ENCODE data around the gene ENAH.
"Not testable (repeated sequence)": the region's sequence is repeated elsewhere in the genome, so short reads cannot be mapped to it uniquely, and the experiment has no call there.

ENAH gene

DNA sequence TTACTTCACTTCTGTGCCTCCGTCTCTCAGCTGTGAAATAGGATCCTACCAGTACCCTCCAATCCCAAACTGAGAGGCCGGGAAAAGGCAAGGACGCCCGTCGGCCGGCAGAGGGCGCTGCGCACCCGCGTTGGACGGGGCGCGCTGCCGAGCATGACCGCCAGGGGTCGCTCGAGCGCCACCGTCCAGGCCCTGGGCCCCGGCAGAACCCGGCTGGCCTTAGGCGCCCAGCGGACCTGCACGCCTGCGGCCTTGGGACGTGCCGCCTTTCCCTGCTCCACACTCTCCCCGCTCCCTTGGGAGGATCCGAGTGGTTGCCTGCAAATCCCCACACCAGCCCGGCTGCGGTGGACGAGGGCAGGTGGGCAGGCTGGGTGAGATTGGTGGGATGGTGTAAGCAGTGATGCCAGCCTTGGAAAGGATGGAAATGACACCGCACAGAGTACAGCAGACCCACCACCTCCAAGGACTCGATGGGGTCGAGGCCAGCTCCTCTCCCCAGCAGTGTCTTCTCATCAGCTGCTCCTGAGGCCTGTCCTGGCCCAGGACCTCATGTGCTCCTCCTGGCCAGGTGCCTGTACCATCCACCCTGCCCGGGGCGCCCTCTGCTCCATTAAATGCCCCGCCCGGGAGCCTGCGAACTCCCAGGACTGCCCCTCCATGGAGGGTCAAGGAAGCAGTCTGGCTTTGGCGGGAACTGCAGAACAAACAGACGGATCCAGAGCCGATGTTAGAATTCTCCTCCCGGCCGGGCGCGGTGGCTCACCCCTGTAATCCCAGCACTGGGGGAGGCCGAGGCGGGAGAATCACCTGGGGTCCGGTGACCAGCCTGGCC is 177.7 kb downstream of the ENAH start:
- DNase-seq: peak in 46 of 56 donors; percentile 18 to 87 (median 62)

DNA sequence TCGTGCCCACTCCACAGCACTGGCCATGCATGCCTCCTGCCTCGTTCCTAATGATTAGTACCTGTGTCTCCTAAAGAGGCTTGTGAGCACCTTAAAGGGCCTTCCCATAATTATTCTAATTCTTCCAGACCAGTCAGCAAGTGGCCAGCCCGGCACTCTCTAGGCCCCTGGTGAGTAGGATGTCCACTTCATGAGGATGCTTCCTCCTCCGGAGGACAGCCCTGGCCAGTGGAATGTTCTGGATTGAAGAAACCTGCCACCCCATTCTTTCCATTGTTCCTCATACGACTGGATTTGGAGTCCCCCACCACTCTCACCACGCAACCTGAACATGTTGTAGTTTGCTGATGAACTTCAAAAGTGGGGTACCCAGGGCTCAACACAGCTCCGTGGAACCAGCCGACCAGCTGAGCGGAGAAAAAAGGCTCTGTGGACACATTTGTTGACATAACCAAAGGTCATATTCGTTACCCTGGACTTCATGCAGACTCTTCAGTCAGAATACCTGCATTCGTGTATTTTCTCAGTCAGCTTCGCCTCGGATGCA is 178.4 kb downstream of the ENAH start:
- no peak for DNase-seq

- not testable (repeated sequence) for DNase-seq
These were observed 179.1 kb downstream of the ENAH start for GRCh38 chr1:225473676-225474438.

DNA sequence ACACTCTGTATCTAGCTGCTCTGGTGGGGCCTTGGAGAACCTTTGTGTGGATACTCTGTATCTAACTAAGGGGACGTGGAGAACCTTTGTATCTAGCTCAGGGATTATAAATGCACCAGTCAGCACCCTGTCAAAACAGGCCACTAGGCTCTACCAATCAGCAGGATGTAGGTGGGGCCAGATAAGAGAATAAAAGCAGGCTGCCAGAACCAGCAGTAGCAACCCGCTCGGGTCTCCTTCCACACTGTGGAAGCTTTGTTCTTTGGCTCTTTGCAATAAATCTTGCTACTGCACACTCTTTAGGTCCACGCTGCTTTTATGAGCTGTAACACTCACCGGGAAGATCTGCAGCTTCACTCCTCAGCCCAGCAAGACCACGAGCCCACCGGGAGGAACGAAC is 179.7 kb downstream of the ENAH start:
- DNase-seq: peak in 12 of 56 donors; percentile 11 to 65 (median 24)

- DNase-seq: no peak
These were observed 181.2 kb downstream of the ENAH start for GRCh38 chr1:225471453-225472301.

GRCh38 chr1:225471109-225471452 is 181.8 kb downstream of the ENAH start:
- no peak for DNase-seq

DNA sequence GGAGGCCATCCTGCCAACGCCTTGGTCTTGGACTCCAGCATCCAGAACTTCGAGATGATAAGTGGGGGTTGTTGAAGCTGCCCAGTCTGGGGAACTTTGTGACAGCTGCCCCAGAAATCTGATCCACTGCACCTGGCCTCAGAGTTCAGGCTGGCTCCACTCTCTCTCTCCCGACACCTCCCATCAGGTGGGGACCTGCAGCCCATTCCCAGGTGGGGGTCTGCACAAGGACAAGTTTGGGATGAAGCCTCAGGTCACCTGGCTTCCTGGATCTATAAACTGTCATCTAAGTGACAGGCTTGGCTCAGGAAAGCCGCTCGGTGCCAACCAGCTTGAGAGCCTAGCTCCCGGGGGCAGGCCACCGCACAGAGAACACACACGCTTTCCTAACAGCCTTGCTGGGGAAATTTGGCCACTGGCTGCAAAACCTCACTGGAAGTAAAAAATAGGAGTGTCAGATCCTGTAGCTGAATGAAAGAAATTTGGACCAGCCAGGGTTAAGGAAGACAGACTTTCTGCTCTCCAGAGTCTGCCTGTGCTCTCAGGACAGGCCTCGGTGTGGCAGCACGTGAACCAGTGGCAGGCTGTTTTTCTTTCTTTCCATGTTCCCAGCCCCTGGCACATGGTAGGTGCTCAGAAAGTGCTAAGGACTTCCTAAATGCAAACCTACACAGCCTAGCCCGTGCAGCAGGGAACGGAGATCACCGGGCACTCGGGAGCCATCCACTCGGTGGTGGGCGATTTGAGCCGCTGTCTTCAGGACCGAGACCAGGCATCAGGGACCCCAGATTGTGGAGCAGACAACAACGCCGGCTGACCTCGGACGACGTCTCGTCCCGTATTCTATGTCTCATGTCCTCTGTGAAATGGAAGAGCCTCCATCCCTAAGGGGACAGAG is 182.5 kb downstream of the ENAH start:
- no peak for DNase-seq

GRCh38 chr1:225469051-225469450 is 183.9 kb downstream of the ENAH start:
- DNase-seq: no peak

GRCh38 chr1:225468270-225469020 is 184.5 kb downstream of the ENAH start:
- DNase-seq: no peak

DNA sequence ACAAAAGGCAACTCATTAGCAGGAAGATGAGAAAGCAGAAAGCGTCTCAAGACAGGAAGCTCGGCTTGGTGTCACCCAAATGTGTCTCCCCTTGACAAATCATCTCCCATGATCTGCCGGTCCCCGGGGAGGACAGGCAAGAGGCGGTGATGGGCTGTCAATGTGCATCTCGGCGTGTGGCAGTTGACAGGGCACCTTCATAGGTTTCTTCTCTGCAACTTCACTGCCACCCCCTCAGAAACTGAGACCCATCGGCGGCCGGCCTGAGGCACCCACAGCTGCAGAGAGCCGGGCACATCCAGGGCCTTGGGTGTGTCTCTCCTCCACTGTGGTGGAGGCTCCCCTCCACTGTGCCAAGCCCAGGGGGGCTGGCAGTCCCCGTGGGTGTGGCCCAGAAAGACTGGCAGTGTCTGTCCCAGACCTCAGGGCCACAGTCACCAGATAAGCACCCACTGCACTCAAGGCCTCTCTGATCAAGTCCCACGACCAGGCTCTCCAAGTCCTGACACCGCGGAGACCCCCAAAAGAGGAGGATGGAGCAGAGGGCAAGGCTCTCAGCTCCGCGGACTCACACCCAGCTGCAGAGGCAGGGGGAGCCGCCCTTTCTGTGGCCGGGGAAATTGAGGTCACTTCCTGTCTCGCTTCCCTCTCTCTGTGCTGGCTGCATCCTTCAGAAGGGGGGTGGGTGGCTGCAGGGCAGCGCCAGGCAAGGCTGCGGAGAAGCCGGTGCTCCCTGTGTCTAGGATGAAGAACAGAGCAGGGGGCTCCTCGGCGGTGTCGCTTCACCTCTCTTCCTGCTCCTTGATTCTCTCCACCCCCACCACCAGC is 185.5 kb downstream of the ENAH start:
- peak in 19 of 56 donors; percentile 9 to 48 (median 19) for DNase-seq

DNA sequence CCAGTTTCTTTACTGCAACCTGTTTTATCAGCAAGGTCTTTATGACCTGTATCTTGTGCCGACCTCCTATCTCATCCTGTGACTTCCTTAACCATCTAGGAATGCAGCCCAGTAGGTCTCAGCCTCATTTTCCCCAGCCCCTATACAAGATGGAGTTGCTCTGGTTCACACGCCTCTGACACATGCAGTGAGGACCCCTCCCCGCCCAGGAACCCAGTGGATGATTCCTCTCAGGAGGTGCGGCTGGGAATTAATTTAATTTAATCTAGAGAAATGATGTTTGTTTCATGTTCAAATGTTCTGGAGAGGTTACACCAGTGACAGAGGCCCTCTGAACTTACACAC is 186.1 kb downstream of the ENAH start:
- DNase-seq: no peak

GRCh38 chr1:225465793-225466517 is 187.0 kb downstream of the ENAH start:
- DNase-seq: no peak

DNA sequence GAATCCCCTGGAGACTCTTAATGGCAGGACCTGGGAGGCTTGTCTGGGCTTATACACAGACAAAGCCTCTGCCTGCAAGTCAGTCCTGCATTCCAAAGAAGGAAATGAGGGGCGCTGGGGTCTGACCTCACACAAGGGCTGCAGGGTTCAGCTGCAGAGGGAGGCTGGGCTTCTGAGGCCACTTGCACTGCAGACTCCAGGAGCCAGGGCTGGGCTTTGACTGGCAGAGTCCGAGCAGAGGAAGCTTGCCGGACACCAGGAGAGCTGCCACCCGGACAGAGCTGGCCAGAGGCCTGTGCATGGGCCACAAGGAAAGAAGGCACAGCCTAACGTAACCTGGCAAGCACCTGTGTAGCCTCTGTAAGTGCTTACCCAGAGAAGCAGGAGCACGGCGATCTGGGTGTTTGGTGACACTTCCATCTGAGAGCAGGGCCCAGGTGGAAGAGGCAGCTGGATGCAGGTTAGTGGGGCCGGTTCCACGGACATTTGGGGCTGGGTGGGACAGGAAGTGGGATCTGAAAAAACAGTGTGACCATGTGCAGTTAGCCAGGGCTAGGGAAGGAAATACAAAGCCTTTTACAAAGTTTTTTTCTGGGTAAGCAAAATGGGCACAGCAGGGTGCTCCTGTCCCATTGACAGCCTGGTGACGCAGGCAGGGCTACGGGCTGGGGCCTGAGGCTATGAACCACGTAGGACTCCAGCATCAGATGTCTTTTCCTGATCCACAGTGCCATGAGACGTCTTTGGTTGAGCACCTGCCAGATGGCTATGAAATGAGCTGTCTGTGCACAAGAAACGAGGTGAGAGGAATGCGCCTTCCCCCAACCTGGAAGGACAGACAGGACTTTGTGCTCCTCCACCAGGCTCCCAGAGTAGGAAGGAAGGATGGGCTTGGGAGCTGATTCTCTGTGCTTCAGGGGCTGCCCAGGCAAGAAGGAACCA is 187.8 kb downstream of the ENAH start:
- no peak for DNase-seq

DNA sequence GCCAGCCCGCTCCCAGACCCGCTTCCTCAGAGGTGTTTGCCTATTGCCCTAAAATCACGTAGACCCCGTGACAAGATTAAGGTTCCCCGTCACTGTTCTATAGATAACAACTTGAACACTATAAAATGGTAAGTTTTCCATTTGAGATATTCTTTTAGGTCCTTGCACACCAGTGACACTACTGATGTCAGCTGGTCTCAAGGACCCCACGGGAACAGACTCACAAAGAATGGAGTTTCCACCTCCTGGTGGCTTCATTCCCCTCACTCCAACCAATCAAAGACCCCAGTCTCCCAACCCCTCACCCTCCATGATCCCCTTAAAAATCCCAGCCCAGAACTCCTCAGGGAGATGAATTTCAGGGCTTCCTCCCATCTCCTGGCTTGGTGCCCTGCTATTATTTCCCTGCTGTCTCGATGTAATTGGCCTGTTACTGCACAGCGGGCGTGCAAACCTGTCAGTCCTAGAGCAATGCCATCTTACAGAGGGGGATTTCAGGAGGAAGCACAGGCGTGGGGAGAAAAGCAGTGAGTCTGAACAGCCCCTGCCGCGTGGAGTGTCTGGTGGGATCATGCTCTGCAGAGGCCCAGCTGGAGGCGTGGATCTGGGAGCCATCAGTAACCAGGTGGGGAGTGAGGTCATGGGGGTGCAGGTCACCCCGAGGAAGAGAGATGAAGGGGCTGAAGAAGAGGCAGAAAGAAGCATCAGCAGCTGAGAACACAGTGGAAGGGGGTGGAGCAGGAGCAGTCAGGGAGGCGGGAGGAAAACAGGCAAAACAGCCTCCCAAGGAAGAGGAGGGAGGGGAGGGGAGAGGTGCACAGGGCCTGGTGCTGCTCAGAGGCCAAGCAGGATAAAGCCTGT is 190.0 kb downstream of the ENAH start:
- peak in 1 of 56 donors; percentile 8 for DNase-seq

GRCh38 chr1:225462429-225462713 is 190.6 kb downstream of the ENAH start:
- DNase-seq: no peak
